Measurements from ENCODE around the gene TEX51.

Gene TEX51

DNA sequence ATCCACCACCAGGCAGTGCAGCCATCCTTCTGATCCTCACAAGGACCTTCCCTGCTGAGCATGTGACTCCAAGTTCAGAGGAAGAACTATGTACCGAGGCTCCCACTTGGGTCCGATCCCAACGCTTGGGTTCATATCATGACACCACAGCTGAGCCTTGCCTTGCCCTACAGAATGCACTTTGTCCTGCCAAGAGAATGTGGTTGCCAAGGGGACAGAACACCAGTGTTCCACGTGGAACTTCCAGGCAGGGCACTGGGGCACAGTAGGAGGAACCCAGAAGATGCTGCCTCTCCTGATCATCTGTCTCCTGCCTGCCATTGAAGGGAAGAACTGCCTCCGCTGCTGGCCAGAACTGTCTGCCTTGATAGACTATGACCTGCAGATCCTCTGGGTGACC lies at the start of gene TEX51:
TEX51 (plus strand) TSS at position 255 of the 400 bp plus-strand sequence; CDS start at position 284, 29 bp downstream.
- TF ChIP-seq, protein P1, sequence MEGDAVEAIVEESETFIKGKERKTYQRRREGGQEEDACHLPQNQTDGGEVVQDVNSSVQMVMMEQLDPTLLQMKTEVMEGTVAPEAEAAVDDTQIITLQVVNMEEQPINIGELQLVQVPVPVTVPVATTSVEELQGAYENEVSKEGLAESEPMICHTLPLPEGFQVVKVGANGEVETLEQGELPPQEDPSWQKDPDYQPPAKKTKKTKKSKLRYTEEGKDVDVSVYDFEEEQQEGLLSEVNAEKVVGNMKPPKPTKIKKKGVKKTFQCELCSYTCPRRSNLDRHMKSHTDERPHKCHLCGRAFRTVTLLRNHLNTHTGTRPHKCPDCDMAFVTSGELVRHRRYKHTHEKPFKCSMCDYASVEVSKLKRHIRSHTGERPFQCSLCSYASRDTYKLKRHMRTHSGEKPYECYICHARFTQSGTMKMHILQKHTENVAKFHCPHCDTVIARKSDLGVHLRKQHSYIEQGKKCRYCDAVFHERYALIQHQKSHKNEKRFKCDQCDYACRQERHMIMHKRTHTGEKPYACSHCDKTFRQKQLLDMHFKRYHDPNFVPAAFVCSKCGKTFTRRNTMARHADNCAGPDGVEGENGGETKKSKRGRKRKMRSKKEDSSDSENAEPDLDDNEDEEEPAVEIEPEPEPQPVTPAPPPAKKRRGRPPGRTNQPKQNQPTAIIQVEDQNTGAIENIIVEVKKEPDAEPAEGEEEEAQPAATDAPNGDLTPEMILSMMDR (conservative IDR thresholded peaks at IDR 0.05; ENCODE audit: low read length), result no peak
- DNase-seq (ENCODE audit: low read depth), result no peak
- H3K4me3 ChIP-seq (ENCODE audit: low read length), result no peak within 1 kb of the TSS

DNA sequence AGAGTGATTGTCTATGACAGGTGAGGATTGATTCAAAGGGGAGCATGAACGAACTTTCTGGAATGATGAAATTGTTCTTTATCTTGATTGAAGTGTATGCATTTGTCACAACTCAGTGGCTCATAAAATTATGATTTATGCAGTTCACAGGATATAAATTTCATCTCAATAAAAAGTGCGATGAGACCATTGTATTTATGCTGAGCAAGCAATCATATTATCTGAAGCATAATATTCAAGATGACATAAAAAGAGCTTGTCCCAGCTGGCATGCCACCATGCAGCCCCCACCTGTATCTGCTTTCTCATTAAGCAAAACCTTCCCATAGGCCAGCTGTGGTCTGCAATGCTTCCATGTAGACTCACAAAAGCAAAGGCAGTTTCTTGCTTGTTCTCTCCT lies 49.6 kb upstream of the TEX51 start:
- H3K4me3 ChIP-seq (ENCODE audit: low read length), result no peak overlapping the region
- DNase-seq (ENCODE audit: low read depth), result no peak
- TF ChIP-seq, protein P1 (conservative IDR thresholded peaks at IDR 0.05; ENCODE audit: low read length), result no peak

DNA sequence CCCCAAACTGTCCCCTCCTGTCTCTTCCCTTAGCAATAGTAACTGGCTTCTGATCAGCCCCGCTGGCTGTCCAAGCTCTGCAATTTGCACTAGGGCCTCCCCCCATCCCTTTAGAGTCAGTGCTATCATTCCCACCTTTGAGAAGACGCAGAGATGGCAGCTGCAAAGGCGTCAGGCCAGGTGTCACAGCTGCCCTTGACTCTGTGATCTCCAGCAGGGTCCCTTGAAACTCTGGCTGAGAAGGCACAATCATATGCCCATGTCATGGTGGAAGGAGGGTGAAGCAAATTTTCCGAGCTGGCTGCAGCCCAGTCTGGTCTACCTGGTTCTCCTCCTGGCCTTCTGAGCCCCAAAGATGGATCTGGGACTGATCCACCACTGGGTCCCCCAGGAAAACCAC lies 49.2 kb upstream of the TEX51 start:
- TF ChIP-seq, protein P1 (conservative IDR thresholded peaks at IDR 0.05; ENCODE audit: low read length), result no peak
- DNase-seq (ENCODE audit: low read depth), result no peak
- no peak overlapping the region for H3K4me3 ChIP-seq (ENCODE audit: low read length)

DNA sequence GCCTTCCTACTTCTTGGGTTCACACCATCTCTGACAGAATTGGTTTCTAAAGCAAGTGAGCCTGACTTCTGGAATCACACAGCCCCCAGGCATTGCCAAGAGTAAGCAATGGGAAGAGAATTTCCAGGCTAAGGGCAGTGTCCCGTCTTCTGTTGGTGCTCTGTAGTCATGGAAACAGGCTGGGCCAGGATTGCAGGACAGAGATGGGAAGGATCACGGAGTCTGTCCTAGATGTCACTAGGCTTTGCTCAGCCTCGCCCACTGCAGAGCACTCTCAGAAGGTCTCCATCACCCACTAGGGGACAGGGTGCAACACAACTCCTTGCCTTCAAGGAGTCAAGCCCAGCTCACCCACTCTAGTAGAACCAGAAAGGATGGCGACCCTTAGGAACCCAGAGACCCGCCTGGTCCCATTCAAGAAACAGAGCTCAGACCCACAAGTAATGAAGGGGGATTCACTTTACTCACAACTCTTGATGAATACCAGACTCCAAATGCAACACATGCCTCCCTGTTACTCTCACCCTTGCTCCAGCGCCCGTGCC lies 48.6 kb upstream of the TEX51 start:
- no peak for DNase-seq (ENCODE audit: low read depth)
- TF ChIP-seq, protein P1 (conservative IDR thresholded peaks at IDR 0.05; ENCODE audit: low read length), result no peak
- H3K4me3 ChIP-seq (ENCODE audit: low read length), result no peak overlapping the region

DNA sequence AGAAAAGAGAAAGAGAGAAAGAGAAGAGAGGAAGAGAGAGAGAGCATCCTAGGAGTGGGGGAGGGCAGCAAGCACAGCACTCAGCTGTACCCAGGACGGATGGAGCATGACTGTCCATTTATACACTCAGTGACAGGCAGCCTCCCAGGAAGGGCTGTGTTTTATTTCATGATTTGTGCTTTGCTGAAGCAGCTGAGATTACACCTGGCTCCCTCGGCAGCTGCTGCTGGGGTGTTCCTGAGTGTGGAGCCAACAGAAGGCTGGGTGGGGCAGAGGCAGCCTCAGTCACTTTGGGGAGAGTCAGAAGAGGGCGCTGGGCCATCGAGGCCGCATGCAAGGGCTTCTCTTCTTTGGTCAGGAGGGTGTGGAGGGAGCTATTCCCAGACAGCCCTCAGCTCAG lies 47.8 kb upstream of the TEX51 start:
- DNase-seq (ENCODE audit: low read depth), result no peak
- TF ChIP-seq, protein P1 (conservative IDR thresholded peaks at IDR 0.05; ENCODE audit: low read length), result no peak

DNA sequence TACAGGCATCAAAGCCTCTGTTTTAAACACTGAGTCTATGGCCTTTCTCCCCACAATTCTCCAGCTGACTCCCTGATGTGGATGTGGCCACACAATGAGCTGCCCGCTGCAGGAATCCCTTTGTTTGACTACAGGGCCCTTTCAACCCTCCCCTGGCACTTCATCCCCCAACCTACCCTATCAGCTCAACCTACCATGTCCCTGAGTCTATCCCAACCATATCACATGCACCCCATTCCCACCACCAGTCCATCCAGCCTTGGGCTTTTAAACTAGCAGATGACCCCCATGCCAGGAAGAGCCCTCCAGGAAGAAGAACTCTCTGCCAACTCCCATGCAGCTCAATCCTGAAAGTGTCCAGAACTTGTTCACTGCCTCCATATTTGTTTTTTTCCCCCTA lies 46.9 kb upstream of the TEX51 start:
- DNase-seq (ENCODE audit: low read depth), result no peak
- TF ChIP-seq, protein P1 (conservative IDR thresholded peaks at IDR 0.05; ENCODE audit: low read length), result no peak
- no peak overlapping the region for H3K4me3 ChIP-seq (ENCODE audit: low read length)

More for the DNA sequence above, 47.8 kb upstream of the TEX51 start:
- H3K4me3 ChIP-seq (ENCODE audit: low read length), result no peak overlapping the region

DNA sequence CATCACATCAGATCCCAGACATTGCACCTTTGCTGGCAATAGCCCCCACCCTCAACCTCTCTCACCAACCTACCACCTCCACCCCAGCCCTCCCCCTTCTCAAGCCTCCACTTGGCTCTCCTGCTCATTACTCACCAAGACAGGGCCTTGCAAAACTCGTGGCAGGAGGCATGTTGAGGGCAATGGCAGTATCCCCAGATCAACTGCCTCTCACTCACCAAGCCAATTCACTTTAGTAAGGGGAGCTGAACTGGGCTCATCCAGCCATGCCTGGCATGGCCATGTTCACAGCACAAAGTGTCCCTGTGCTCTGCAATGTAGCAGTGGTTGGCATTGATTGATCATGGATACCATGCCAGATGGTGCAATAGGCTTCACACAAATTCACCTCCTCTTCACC lies 46.3 kb upstream of the TEX51 start:
- no peak for DNase-seq (ENCODE audit: low read depth)
- no peak overlapping the region for H3K4me3 ChIP-seq (ENCODE audit: low read length)
- TF ChIP-seq, protein P1 (conservative IDR thresholded peaks at IDR 0.05; ENCODE audit: low read length), result no peak

All from AG10803 (cell line).